Caco-2 (cell line): ENCODE measurements around the gene ENTPD8. TPM values are rescaled to one million over a fixed set of nuclear protein-coding genes. Genes with fewer than 3 reads are reported as not detected.

Experiments used
- BruUV-seq: library from RNA; stranded (reverse); fragments of 400-500 nt; replicated peaks from 2 replicates; lab custom pipeline; 2021; lab: Mats Ljungman, UMichigan
- CTCF ChIA-PET: fragments of 300-600 bp; sonication (Branson Sonifier 250); formaldehyde crosslinking; loops from one replicate; lab custom pipeline; 2022; ENCODE audit warnings: antibody characterized with exemption; lab: Charles Lee
- POLR2A ChIA-PET: fragments of 300-600 bp; sonication (Branson Sonifier 250); formaldehyde crosslinking; loops from one replicate; lab custom pipeline; 2022; ENCODE audit warnings: antibody characterized with exemption; lab: Charles Lee
- DNase-seq, 2 experiments: peaks; one replicate each; pipeline versions ENCODE4 v3.0.0 to v3.0.0-alpha.2; 2020 to 2022
- H3K27me3 ChIP-seq: replicated peaks from 2 replicates; pipeline ENCODE4 v1.6.0; 2011; ENCODE audit warnings: low read length; ENCODE audit not compliant: control insufficient read depth, insufficient read depth
- H3K36me3 ChIP-seq: 2 replicates; pipeline ENCODE4 v1.5.1; 2011; ENCODE audit warnings: low read length; ENCODE audit not compliant: control insufficient read depth, insufficient read depth
- H3K4me1 ChIP-seq: fragments of 250-450 bp; sonication (Bioruptor Pico); 2 replicates; pipeline ENCODE4 v1.5.1; 2020; ENCODE audit warnings: mild to moderate bottlenecking
- H3K4me3 ChIP-seq: 2 replicates; pipeline ENCODE4 v1.5.1; 2011; ENCODE audit warnings: low read depth, mild to moderate bottlenecking, control low read depth, low read length
- H3K9me3 ChIP-seq: fragments of 250-450 bp; sonication (Bioruptor Pico); 2 replicates; pipeline ENCODE4 v1.5.1; 2020; ENCODE audit warnings: mild to moderate bottlenecking, moderate library complexity
- H3K27ac Mint-ChIP-seq: one replicate; pipeline ENCODE4 v1.8.0; 2022; ENCODE audit warnings: mixed read lengths; ENCODE audit not compliant: unreplicated experiment
- H3K27me3 Mint-ChIP-seq: one replicate; pipeline ENCODE4 v1.8.0; 2022; ENCODE audit warnings: mixed read lengths; ENCODE audit not compliant: insufficient read depth, unreplicated experiment
- H3K36me3 Mint-ChIP-seq: one replicate; pipeline ENCODE4 v1.8.0; 2022; ENCODE audit warnings: mild to moderate bottlenecking, mixed read lengths; ENCODE audit not compliant: insufficient read depth, unreplicated experiment
- H3K4me1 Mint-ChIP-seq: one replicate; pipeline ENCODE4 v1.8.0; 2022; ENCODE audit warnings: low read depth, mixed read lengths; ENCODE audit not compliant: unreplicated experiment
- H3K4me3 Mint-ChIP-seq: one replicate; pipeline ENCODE4 v1.8.0; 2022; ENCODE audit warnings: mild to moderate bottlenecking, moderate library complexity, mixed read lengths; ENCODE audit not compliant: unreplicated experiment
- H3K9me3 Mint-ChIP-seq: one replicate; pipeline ENCODE4 v1.8.0; 2022; ENCODE audit warnings: mixed read lengths; ENCODE audit not compliant: unreplicated experiment
- intact Hi-C: fragments of 100-400 bp; cut with micrococcal nuclease; formaldehyde crosslinking; loops from one replicate; pipeline ENCODE4 v1.10.0; 2022; ENCODE audit not compliant: unreplicated experiment
- total RNA-seq: library from RNA; stranded (reverse); gene quantifications from 2 replicates; pipeline ENCODE4 v1.2.3, GENCODE V29; 2022
- TF ChIP-seq, protein P1 (sequence below), 2 experiments: fragments of 200-600 bp in 1 of 2; IDR thresholded peaks; 1 replicate in 1 of 2; 2 replicates in 1 of 2; pipeline versions ENCODE4 v1.5.1 to v1.8.0; 2011 to 2022; ENCODE audit warnings: antibody characterized with exemption in 1 of 2, control low read depth in 1 of 2, inconsistent platforms in 1 of 2, low read depth in 1 of 2, low read length in 1 of 2, mild to moderate bottlenecking in 1 of 2, moderate library complexity in 1 of 2; ENCODE audit not compliant: insufficient read depth in 1 of 2, severe bottlenecking in 1 of 2, unreplicated experiment in 1 of 2

ENTPD8 gene
- total RNA-seq, 1 experiment from 2014 or later = 8.6 TPM

DNA sequence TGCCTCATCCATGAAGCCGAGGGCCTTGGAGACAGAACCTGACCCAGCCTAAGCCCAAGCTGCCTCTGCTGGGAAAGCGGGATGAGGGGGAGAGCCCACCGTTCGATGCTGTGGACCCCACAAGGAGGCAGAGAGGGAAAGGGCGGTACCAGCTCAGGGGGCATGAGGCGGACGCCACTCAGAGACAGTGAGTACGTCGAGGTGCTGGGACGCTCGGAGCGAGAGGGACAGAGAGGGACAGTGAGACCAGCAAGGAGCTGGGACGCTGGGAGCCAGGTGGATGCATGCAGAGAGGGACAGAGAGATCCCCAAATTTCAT is 51.8 kb downstream of the ENTPD8 start:
- Mint-ChIP-seq H3K9me3 (no peaks in the 10 kb centered on the region), H3K4me1 (no peaks in the 10 kb centered on the region), H3K4me3 (no peak overlapping the region), H3K36me3 (peaks cover 5% of the 10 kb centered on the region), H3K27ac (no peak overlapping the region), H3K27me3 (no peaks in the 10 kb centered on the region)
- Histone ChIP-seq H3K9me3 (no peaks in the 10 kb centered on the region), H3K36me3 (no peaks in the 10 kb centered on the region), H3K4me3 (no peak overlapping the region), H3K27me3 (no peaks in the 10 kb centered on the region), H3K4me1 (no peaks in the 10 kb centered on the region)
- CTCF ChIA-PET = no interaction called here
- BruUV-seq = no TSS peak
- intact Hi-C loops = no loop called here
- DNase-seq = no peak
- TF ChIP-seq, protein P1, sequence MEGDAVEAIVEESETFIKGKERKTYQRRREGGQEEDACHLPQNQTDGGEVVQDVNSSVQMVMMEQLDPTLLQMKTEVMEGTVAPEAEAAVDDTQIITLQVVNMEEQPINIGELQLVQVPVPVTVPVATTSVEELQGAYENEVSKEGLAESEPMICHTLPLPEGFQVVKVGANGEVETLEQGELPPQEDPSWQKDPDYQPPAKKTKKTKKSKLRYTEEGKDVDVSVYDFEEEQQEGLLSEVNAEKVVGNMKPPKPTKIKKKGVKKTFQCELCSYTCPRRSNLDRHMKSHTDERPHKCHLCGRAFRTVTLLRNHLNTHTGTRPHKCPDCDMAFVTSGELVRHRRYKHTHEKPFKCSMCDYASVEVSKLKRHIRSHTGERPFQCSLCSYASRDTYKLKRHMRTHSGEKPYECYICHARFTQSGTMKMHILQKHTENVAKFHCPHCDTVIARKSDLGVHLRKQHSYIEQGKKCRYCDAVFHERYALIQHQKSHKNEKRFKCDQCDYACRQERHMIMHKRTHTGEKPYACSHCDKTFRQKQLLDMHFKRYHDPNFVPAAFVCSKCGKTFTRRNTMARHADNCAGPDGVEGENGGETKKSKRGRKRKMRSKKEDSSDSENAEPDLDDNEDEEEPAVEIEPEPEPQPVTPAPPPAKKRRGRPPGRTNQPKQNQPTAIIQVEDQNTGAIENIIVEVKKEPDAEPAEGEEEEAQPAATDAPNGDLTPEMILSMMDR (IDR thresholded peaks at IDR 0.05; ENCODE audit: insufficient read depth in 1 of 2, low read depth in 1 of 2, low read length in 1 of 2, severe bottlenecking in 1 of 2, unreplicated experiment in 1 of 2) = no peak
- POLR2A ChIA-PET = no interaction called here

GRCh38 chr9:137388589-137389427 is 52.3 kb downstream of the ENTPD8 start:
- DNase-seq = no peak
- no peak overlapping the region for H3K27ac Mint-ChIP-seq
- Histone ChIP-seq H3K27me3 (no peaks in the 10 kb centered on the region), H3K36me3 (no peaks in the 10 kb centered on the region), H3K9me3 (no peaks in the 10 kb centered on the region), H3K4me1 (no peaks in the 10 kb centered on the region), H3K4me3 (no peak overlapping the region)
- BruUV-seq = no TSS peak
- H3K36me3 Mint-ChIP-seq = peaks cover 5% of the 10 kb centered on the region
- ChIA-PET CTCF (interaction anchor here (0.5 kb wide), 1 partner anchor 57 kb away, joined by 4 read pairs; no protein-coding TSS in a partner anchor), POLR2A (no interaction called here)
- H3K4me1 Mint-ChIP-seq = no peaks in the 10 kb centered on the region
- H3K9me3 Mint-ChIP-seq = no peaks in the 10 kb centered on the region
- intact Hi-C loops = no loop called here
- no peaks in the 10 kb centered on the region for H3K27me3 Mint-ChIP-seq
- no peak overlapping the region for H3K4me3 Mint-ChIP-seq
- TF ChIP-seq, protein P1 (IDR thresholded peaks at IDR 0.05; ENCODE audit: insufficient read depth in 1 of 2, low read depth in 1 of 2, low read length in 1 of 2, severe bottlenecking in 1 of 2, unreplicated experiment in 1 of 2) = no peak

GRCh38 chr9:137387891-137388560 is 53.1 kb downstream of the ENTPD8 start:
- Mint-ChIP-seq H3K27ac (no peak overlapping the region), H3K4me3 (no peak overlapping the region), H3K36me3 (peaks cover 5% of the 10 kb centered on the region), H3K27me3 (no peaks in the 10 kb centered on the region), H3K9me3 (no peaks in the 10 kb centered on the region), H3K4me1 (no peaks in the 10 kb centered on the region)
- CTCF ChIA-PET = no interaction called here
- Histone ChIP-seq H3K4me3 (no peak overlapping the region), H3K4me1 (no peaks in the 10 kb centered on the region), H3K9me3 (no peaks in the 10 kb centered on the region), H3K36me3 (no peaks in the 10 kb centered on the region), H3K27me3 (no peaks in the 10 kb centered on the region)
- TF ChIP-seq, protein P1 (IDR thresholded peaks at IDR 0.05; ENCODE audit: insufficient read depth in 1 of 2, low read depth in 1 of 2, low read length in 1 of 2, severe bottlenecking in 1 of 2, unreplicated experiment in 1 of 2) = no peak
- intact Hi-C loops = no loop called here
- DNase-seq = no peak
- POLR2A ChIA-PET = no interaction called here
- no TSS peak for BruUV-seq
